K562 (cell line): Measurements from ENCODE around the gene ARFRP1. TPM values are rescaled to one million over a fixed set of nuclear protein-coding genes. Genes with fewer than 3 reads are reported as not detected.

ENCODE experiments used
- ATAC-seq: fragments of 200-7000 bp; cut with Tn5 transposase; 3 replicates; pipeline ENCODE4 v1.9.1; 2020; ENCODE audit warnings: moderate library complexity
- BruUV-seq: library from RNA; stranded (reverse); fragments of 400-500 nt; replicated peaks from 2 replicates; lab custom pipeline; 2021; lab: Mats Ljungman, UMichigan
- CTCF ChIA-PET: fragments of 300-600 bp; formaldehyde crosslinking; extraction: SDS; loops from one replicate; lab custom pipeline; 2021; ENCODE audit warnings: low intra/inter-chr PET ratio; lab: Yijun Ruan, JAX
- POLR2A ChIA-PET: fragments of 300-600, 350-650 bp; sonication (Branson Sonifier 250); formaldehyde crosslinking; extraction: SDS; loops from one replicate; lab custom pipeline; 2021; ENCODE audit warnings: antibody characterized with exemption, inconsistent platforms; lab: Yijun Ruan, JAX
- DNase-seq, 4 experiments: peaks; one replicate each; pipeline versions ENCODE4 v3.0.0 to v3.0.0-alpha.2; 2011 to 2018; ENCODE audit warnings: low spot score in 3 of 4, mixed read lengths in 3 of 4; ENCODE audit errors: extremely low read depth in 1 of 4
- FAIRE-seq: peaks from 2 replicates; lab custom pipeline; 2011; peaks lifted over from hg19 to GRCh38; lab: Jason Lieb, UNC
- H2AFZ ChIP-seq: 2 replicates; pipeline ENCODE4 v1.6.0; 2011; ENCODE audit warnings: low read depth, low read length, control low read depth, inconsistent platforms
- H3K27ac ChIP-seq: fragments of 200-600 bp; 3 replicates; pipeline ENCODE4 v1.8.0; 2011; ENCODE audit warnings: low read depth, mild to moderate bottlenecking, control low read depth, inconsistent platforms, low read length, moderate library complexity, mixed read lengths; ENCODE audit errors: extremely low read depth
- H3K27me3 ChIP-seq, 2 experiments: fragments of 300-600 bp in 1 of 2; 2 replicates in 1 of 2; 3 replicates in 1 of 2; pipeline versions ENCODE4 v1.6.0 to v1.8.0; 2011; ENCODE audit warnings: inconsistent platforms in 2 of 2, low read length in 2 of 2, mild to moderate bottlenecking in 1 of 2, mixed read lengths in 1 of 2, moderate library complexity in 1 of 2; ENCODE audit not compliant: control insufficient read depth in 2 of 2, insufficient read depth in 2 of 2
- H3K36me3 ChIP-seq: fragments of 300-600 bp; 3 replicates; pipeline ENCODE4 v1.8.0; 2011; ENCODE audit warnings: mild to moderate bottlenecking, low read length, inconsistent platforms; ENCODE audit not compliant: control insufficient read depth, insufficient read depth
- H3K4me1 ChIP-seq, 2 experiments: fragments of 200-600 bp in 1 of 2; replicated peaks in 1 of 2; 2 replicates in 1 of 2; 3 replicates in 1 of 2; pipeline versions ENCODE4 v1.5.1 to v1.8.0; 2011; ENCODE audit warnings: inconsistent platforms in 2 of 2, low read length in 2 of 2, mild to moderate bottlenecking in 1 of 2, mixed read lengths in 1 of 2, moderate library complexity in 1 of 2; ENCODE audit not compliant: control insufficient read depth in 2 of 2, insufficient read depth in 2 of 2
- H3K4me2 ChIP-seq: 2 replicates; pipeline ENCODE4 v1.6.1; 2011; ENCODE audit warnings: low read length, control low read depth, inconsistent platforms, mixed read lengths; ENCODE audit not compliant: insufficient read depth
- H3K4me3 ChIP-seq: fragments of 200-600 bp; sonication (generic), shearing (Covaris generic); 2 replicates; pipeline ENCODE4 v1.5.1; 2016; ENCODE audit warnings: control low read depth, inconsistent platforms
- H3K79me2 ChIP-seq: fragments of 200-600 bp; 3 replicates; pipeline ENCODE4 v1.8.0; 2011; ENCODE audit warnings: low read length, inconsistent platforms; ENCODE audit not compliant: control insufficient read depth, insufficient read depth
- H3K9ac ChIP-seq, 2 experiments: 2 replicates each; pipeline versions ENCODE4 v1.6.0 to v1.6.1; 2011; ENCODE audit warnings: low read depth in 2 of 2, low read length in 2 of 2, control low read depth in 1 of 2, inconsistent platforms in 1 of 2, mild to moderate bottlenecking in 1 of 2, mixed read lengths in 1 of 2; ENCODE audit not compliant: insufficient read depth in 1 of 2
- H3K9me1 ChIP-seq: one replicate; pipeline ENCODE4 v1.6.0; 2011; ENCODE audit warnings: inconsistent platforms, mild to moderate bottlenecking, low read length, moderate library complexity; ENCODE audit not compliant: control insufficient read depth, insufficient read depth
- H3K9me3 ChIP-seq: replicated peaks from 2 replicates; pipeline ENCODE4 v1.5.1; 2011; ENCODE audit warnings: low read depth, low read length, inconsistent platforms; ENCODE audit not compliant: control insufficient read depth, insufficient read depth
- H4K20me1 ChIP-seq: replicated peaks from 2 replicates; pipeline ENCODE4 v1.6.1; 2011; ENCODE audit warnings: low read length, inconsistent platforms, mixed read lengths; ENCODE audit not compliant: control insufficient read depth, insufficient read depth
- HES1 ChIP-seq: fragments of 450-650 bp; IDR thresholded peaks from 2 replicates; pipeline ENCODE4 v1.6.1; 2016; ENCODE audit warnings: low read depth, mild to moderate bottlenecking, moderate library complexity
- USF1 ChIP-seq: sonication (generic); formaldehyde crosslinking; IDR thresholded peaks from 2 replicates; pipeline ENCODE4 v1.9.0; 2022; ENCODE audit warnings: mild to moderate bottlenecking, missing genetic modification reagents
- WGBS: fragments of 100-300 bp; shearing (Covaris generic); methylation state at CpG from one replicate; pipeline ENCODE4 v1.1.6; 2016; ENCODE audit warnings: low coverage, mixed read lengths; ENCODE audit not compliant: insufficient coverage; ENCODE audit errors: missing lambda C conversion rate; 5-methylcytosine and 5-hydroxymethylcytosine counted together
- in situ Hi-C: fragments of 300-500 bp; cut with MboI; formaldehyde crosslinking; loops from 4 replicates; pipeline ENCODE4 v1.15.0; 2018; ENCODE audit warnings: inconsistent platforms, mixed read lengths
- intact Hi-C: fragments of 100-400 bp; cut with micrococcal nuclease; formaldehyde crosslinking; loops from 2 replicates; pipeline ENCODE4 v1.14.2; 2022
- polyA plus RNA-seq, 8 experiments: library from polyadenylated mRNA; depleted of rRNA in 4 of 8; stranded (reverse) in 5 of 8; unstranded in 3 of 8; fragments of >200 nt; fragmentation: Nextera tagmentation in 2 of 8; fragmentation: Illumina TruSeq in 1 of 8; extraction: Ambion mirVana in 2 of 8; extraction: Trizol in 1 of 8; gene quantifications; 2 replicates each; pipeline versions ENCODE4 v1.2.1 to v1.2.3, GENCODE V29; 2011 to 2014; ENCODE audit warnings: inconsistent platforms in 1 of 8, missing spikeins in 1 of 8
- total RNA-seq, 7 experiments: library from RNA; depleted of rRNA in 6 of 7; stranded (reverse); fragments of >200 nt in 6 of 7; fragmentation: Illumina TruSeq in 2 of 7; extraction: Trizol in 2 of 7; gene quantifications; 2 replicates each; pipeline versions ENCODE4 v1.2.1 to v1.2.3, GENCODE V29; 2011 to 2021; ENCODE audit warnings: low replicate concordance in 1 of 7

ARFRP1 gene
- total and polyA plus RNA-seq, 9 of the 15 experiments (the other 6 are each of a cell fraction or from before 2014, with no cell fraction given): 2.2 to 78.9 (median 37.3) TPM

GRCh38 chr20:63734946-63735858 lies 27.4 kb upstream of the ARFRP1 start:
- H3K27ac ChIP-seq: no peak overlapping the region
- ATAC-seq (no peak), DNase-seq (peak in 2 of 4 experiments; percentile 4), FAIRE-seq (no peak)
- WGBS: 90% methylated on average over 36 of the region's 48 CpGs
- no peak overlapping the region; a peak in 1 of 4 replicates for H3K9ac ChIP-seq
- H3K4me3 ChIP-seq: no peak overlapping the region
- no peak overlapping the region for H2AFZ ChIP-seq
- H3K36me3 ChIP-seq: peaks cover 59% of the 10 kb centered on the region; the same call in 2 of the 3 replicates
- ChIA-PET POLR2A (interaction anchor here (0.5 to 1.3 kb wide), 4 partner anchors 13 to 209 kb away, joined by 3 to 5 read pairs (median 4); no protein-coding TSS in a partner anchor), CTCF (no interaction called here)
- in situ Hi-C loops: no loop called here
- no peaks in the 10 kb centered on the region for H3K27me3 ChIP-seq
- 0 out of 2 replicates have a peak, but pooled peaks cover 5% of the 10 kb centered on the region for H4K20me1 ChIP-seq
- no peak overlapping the region for H3K4me2 ChIP-seq
- intact Hi-C loops: no loop called here
- peaks cover 3 to 60% of the 10 kb centered on the region in 2 experiments; a peak in 3 of 5 replicates for H3K4me1 ChIP-seq
- no peaks in the 10 kb centered on the region for H3K9me1 ChIP-seq
- peaks cover 4% of the 10 kb centered on the region for H3K9me3 ChIP-seq
- TSS peak; percentile 50 for BruUV-seq
- H3K79me2 ChIP-seq: peaks cover 16% of the 10 kb centered on the region
- TF ChIP-seq USF1 (CRISPR knock-in tag) (peak; percentile 14; the same call in 1 of the 2 replicates), HES1 (no peak)
